ENCODE results near the gene CEP83.

Gene CEP83

GRCh38 chr12:94459728-94460615 lies at the start of gene CEP83:
Gene CEP83 (minus strand): TSS chr12:94459867. CDS start chr12:94412490, 47,377 bp downstream.
- peak; percentile 78 for DNase-seq (ENCODE audit: extremely low read depth, low read depth)
- TF ChIP-seq CTCF (IDR thresholded peaks at IDR 0.05; ENCODE audit: low read depth, low read length): no peak

GRCh38 chr12:94509317-94509716 lies 49.6 kb upstream of the CEP83 start:
- no peak for TF ChIP-seq CTCF (IDR thresholded peaks at IDR 0.05; ENCODE audit: low read depth, low read length)
- DNase-seq (ENCODE audit: extremely low read depth, low read depth): no peak

- no peak for DNase-seq (ENCODE audit: extremely low read depth, low read depth)
These were observed 47.8 kb upstream of the CEP83 start for GRCh38 chr12:94507455-94507854.

GRCh38 chr12:94504386-94504785 lies 44.7 kb upstream of the CEP83 start:
- TF ChIP-seq CTCF (IDR thresholded peaks at IDR 0.05; ENCODE audit: low read depth, low read length): no peak

More at GRCh38 chr12:94507455-94507854, 47.8 kb upstream of the CEP83 start:
- no peak for TF ChIP-seq CTCF (IDR thresholded peaks at IDR 0.05; ENCODE audit: low read depth, low read length)

DNA sequence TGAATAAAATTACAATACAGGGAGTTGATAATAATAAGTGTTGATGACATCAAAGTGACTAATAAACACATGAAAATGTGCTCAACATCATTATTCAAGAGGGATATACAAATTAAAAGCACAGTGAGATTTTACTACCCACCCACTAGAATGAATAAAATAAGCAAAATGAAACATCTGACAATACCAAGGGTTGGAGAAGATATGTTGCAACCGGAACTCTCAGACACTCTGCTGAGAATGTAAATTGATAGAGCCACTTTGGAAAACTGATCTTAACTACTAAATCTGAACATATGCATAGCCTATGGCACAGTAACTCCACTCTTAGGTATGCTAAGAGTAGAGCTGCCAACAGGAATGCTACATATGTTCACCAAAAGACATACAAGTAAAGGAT lies 44.0 kb upstream of the CEP83 start:
- no peak for DNase-seq (ENCODE audit: extremely low read depth, low read depth)

More at GRCh38 chr12:94504386-94504785, 44.7 kb upstream of the CEP83 start:
- no peak for DNase-seq (ENCODE audit: extremely low read depth, low read depth)

GRCh38 chr12:94500831-94501567 lies 41.3 kb upstream of the CEP83 start:
- TF ChIP-seq CTCF (IDR thresholded peaks at IDR 0.05; ENCODE audit: low read depth, low read length): no peak
- no peak for DNase-seq (ENCODE audit: extremely low read depth, low read depth)

More for the DNA sequence above, 44.0 kb upstream of the CEP83 start:
- TF ChIP-seq CTCF (IDR thresholded peaks at IDR 0.05; ENCODE audit: low read depth, low read length): no peak

GRCh38 chr12:94498698-94499097 lies 39.0 kb upstream of the CEP83 start:
- DNase-seq (ENCODE audit: extremely low read depth, low read depth): no peak
- no peak for TF ChIP-seq CTCF (IDR thresholded peaks at IDR 0.05; ENCODE audit: low read depth, low read length)
